Measurements from ENCODE around the gene HIC2. TPM values are rescaled to one million over a fixed set of nuclear protein-coding genes. Genes with fewer than 3 reads are reported as not detected.
"Not testable (repeated sequence)": the region's sequence is repeated elsewhere in the genome, so short reads cannot be mapped to it uniquely, and the experiment has no call there.

Gene HIC2
- total and polyA plus RNA-seq, 9 of the 15 experiments (the other 6 are each of a cell fraction or from before 2014, with no cell fraction given), result 1.7 to 117 (median 35.5) TPM

DNA sequence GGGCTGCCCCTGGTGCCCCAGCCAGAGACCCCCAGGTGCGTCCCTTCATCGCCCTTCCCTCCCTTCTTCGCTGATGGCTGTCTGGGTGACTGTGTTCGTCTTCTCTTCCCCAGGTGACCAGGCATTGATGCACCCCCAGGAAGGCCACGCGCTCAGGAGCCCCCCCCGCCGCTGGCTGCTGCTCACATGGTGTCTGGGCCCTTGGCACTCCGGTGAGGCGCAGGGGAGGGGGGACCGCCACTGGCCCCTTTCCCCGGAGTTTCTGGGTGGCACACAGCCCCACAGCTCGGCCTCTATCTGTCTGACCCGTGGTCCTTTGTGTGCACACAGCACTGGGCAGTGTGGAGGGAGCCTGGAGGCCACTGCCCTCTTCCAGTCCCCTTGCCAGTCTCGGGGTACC, 25.5 kb downstream of the HIC2 start:
- ATAC-seq; H3K4me2 ChIP-seq (ENCODE audit: insufficient read depth, low read length); H3K9me3 ChIP-seq (replicated peaks; ENCODE audit: control insufficient read depth, insufficient read depth, low read depth, low read length); H2AFZ ChIP-seq (ENCODE audit: low read depth, low read length); BruUV-seq (replicated peaks); H3K27me3 ChIP-seq (ENCODE audit: control insufficient read depth in 2 of 2, insufficient read depth in 2 of 2, low read length in 2 of 2); H3K27ac ChIP-seq (ENCODE audit: extremely low read depth, low read depth, low read length); H3K4me3 ChIP-seq; DNase-seq (ENCODE audit: extremely low read depth in 1 of 4, low spot score in 3 of 4); in situ Hi-C loops (cut with MboI); CTCF ChIA-PET (ENCODE audit: low intra/inter-chr PET ratio); H3K9me1 ChIP-seq (ENCODE audit: control insufficient read depth, insufficient read depth, low read length); FAIRE-seq; intact Hi-C loops (cut with micrococcal nuclease): not testable (repeated sequence)
- Histone ChIP-seq H4K20me1 (replicated peaks; ENCODE audit: control insufficient read depth, insufficient read depth, low read length) (peaks cover 43% of the 10 kb centered on the region), H3K36me3 (ENCODE audit: control insufficient read depth, insufficient read depth, low read length) (peaks cover 51% of the 10 kb centered on the region), H3K4me1 (replicated peaks in 1 of 2; ENCODE audit: control insufficient read depth in 2 of 2, insufficient read depth in 2 of 2, low read length in 2 of 2) (peaks cover 2 to 54% of the 10 kb centered on the region in 2 experiments; a peak in 4 of 5 replicates), H3K9ac (ENCODE audit: insufficient read depth in 1 of 2, low read depth in 2 of 2, low read length in 2 of 2) (peak overlapping the region in 1 of 2 experiments; percentile 61; a peak in 2 of 4 replicates), H3K79me2 (ENCODE audit: control insufficient read depth, insufficient read depth, low read length) (peaks cover 35% of the 10 kb centered on the region)
- POLR2A ChIA-PET, result interaction anchor here (1.2 kb wide), 1 partner anchor 204 kb away, joined by 4 read pairs; no protein-coding TSS in a partner anchor
- TF ChIP-seq POLR2G (IDR thresholded peaks at IDR 0.05; ENCODE audit: low read depth, low read length), result 0 out of 2 replicates have a peak, but pooled peaks have one; percentile 23
- WGBS (ENCODE audit: insufficient coverage, low coverage, missing lambda C conversion rate), result 95% methylated on average over 2 of the region's 15 CpGs

GRCh38 chr22:21443057-21443734, 26.0 kb downstream of the HIC2 start:
- in situ Hi-C loops (cut with MboI), result no loop called here
- 91% methylated on average over 13 of the region's 13 CpGs for WGBS (ENCODE audit: insufficient coverage, low coverage, missing lambda C conversion rate)
- Histone ChIP-seq H3K79me2 (ENCODE audit: control insufficient read depth, insufficient read depth, low read length) (peaks cover 37% of the 10 kb centered on the region), H3K9me3 (replicated peaks; ENCODE audit: control insufficient read depth, insufficient read depth, low read depth, low read length) (no peaks in the 10 kb centered on the region), H3K9ac (ENCODE audit: insufficient read depth in 1 of 2, low read depth in 2 of 2, low read length in 2 of 2) (peak overlapping the region in 1 of 2 experiments; percentile 61; a peak in 2 of 4 replicates), H3K27me3 (ENCODE audit: control insufficient read depth in 2 of 2, insufficient read depth in 2 of 2, low read length in 2 of 2) (no peaks in the 10 kb centered on the region), H2AFZ (ENCODE audit: low read depth, low read length) (no peak overlapping the region), H4K20me1 (replicated peaks; ENCODE audit: control insufficient read depth, insufficient read depth, low read length) (peaks cover 48% of the 10 kb centered on the region), H3K4me2 (ENCODE audit: insufficient read depth, low read length) (no peak overlapping the region), H3K27ac (ENCODE audit: extremely low read depth, low read depth, low read length) (peak overlapping the region; percentile 23; the same call in 1 of the 3 replicates), H3K36me3 (ENCODE audit: control insufficient read depth, insufficient read depth, low read length) (peaks cover 57% of the 10 kb centered on the region), H3K4me3 (no peak overlapping the region), H3K9me1 (ENCODE audit: control insufficient read depth, insufficient read depth, low read length) (peaks cover 15% of the 10 kb centered on the region), H3K4me1 (replicated peaks in 1 of 2; ENCODE audit: control insufficient read depth in 2 of 2, insufficient read depth in 2 of 2, low read length in 2 of 2) (peaks cover under 1 to 58% of the 10 kb centered on the region in 2 experiments; a peak in 4 of 5 replicates)
- BruUV-seq (replicated peaks), result no TSS peak
- ChIA-PET CTCF (ENCODE audit: low intra/inter-chr PET ratio) (no interaction called here), POLR2A (interaction anchor here (0.8 to 1.3 kb wide), 5 partner anchors 9 to 204 kb away, joined by 3 to 6 read pairs (median 3); no protein-coding TSS in a partner anchor)
- FAIRE-seq, result no peak
- no peak for ATAC-seq
- intact Hi-C loops (cut with micrococcal nuclease), result no loop called here
- DNase-seq (ENCODE audit: extremely low read depth in 1 of 4, low spot score in 3 of 4), result no peak
- 0 out of 2 replicates have a peak, but pooled peaks have one; percentile 25 for TF ChIP-seq HBP1 (CRISPR knock-in tag; IDR thresholded peaks at IDR 0.05)
- 0 out of 2 replicates have a peak, but pooled peaks have one; percentile 37 for TF ChIP-seq ZNF165 (CRISPR knock-in tag; IDR thresholded peaks at IDR 0.05; ENCODE audit: borderline replicate concordance)
- 0 out of 2 replicates have a peak, but pooled peaks have one; percentile 3 for TF ChIP-seq THRB (CRISPR knock-in tag; conservative IDR thresholded peaks at IDR 0.05)
- no peak for TF ChIP-seq ZNF57 (CRISPR knock-in tag; IDR thresholded peaks at IDR 0.05)
- no peak for TF ChIP-seq CREM (IDR thresholded peaks at IDR 0.05; ENCODE audit: low read depth)
- TF ChIP-seq CREB1 (IDR thresholded peaks at IDR 0.05), result no peak
- TF ChIP-seq CREB1 (CRISPR knock-in tag; IDR thresholded peaks at IDR 0.05), result peak; percentile 57; the same call in 1 of the 2 replicates
- no peak for TF ChIP-seq BACH1 (tag; IDR thresholded peaks at IDR 0.05)
- no peak for TF ChIP-seq PHF20 (IDR thresholded peaks at IDR 0.05; ENCODE audit: partially characterized antibody)
- TF ChIP-seq FOXM1 (IDR thresholded peaks at IDR 0.05; ENCODE audit: low read depth), result no peak
- no peak for TF ChIP-seq FOXM1 (CRISPR knock-in tag; IDR thresholded peaks at IDR 0.05; ENCODE audit: low read depth)
- 0 out of 2 replicates have a peak, but pooled peaks have one; percentile 39 for TF ChIP-seq ZNF133 (CRISPR knock-in tag; IDR thresholded peaks at IDR 0.05)

Measured in K562 (cell line).